B cell (primary cell): ENCODE measurements around the gene PLCG2.

Experiments used
- CTCF ChIP-seq: fragments of 200-600 bp; IDR thresholded peaks from one replicate; pipeline ENCODE4 v1.8.0; 2022; ENCODE audit warnings: antibody characterized with exemption, mild to moderate bottlenecking
- EZH2 ChIP-seq: IDR thresholded peaks from 2 replicates; pipeline ENCODE4 v1.6.1; 2012; ENCODE audit warnings: borderline replicate concordance, low read depth, mild to moderate bottlenecking, moderate library complexity, low read length; ENCODE audit not compliant: insufficient read depth, poor library complexity, severe bottlenecking

DNA sequence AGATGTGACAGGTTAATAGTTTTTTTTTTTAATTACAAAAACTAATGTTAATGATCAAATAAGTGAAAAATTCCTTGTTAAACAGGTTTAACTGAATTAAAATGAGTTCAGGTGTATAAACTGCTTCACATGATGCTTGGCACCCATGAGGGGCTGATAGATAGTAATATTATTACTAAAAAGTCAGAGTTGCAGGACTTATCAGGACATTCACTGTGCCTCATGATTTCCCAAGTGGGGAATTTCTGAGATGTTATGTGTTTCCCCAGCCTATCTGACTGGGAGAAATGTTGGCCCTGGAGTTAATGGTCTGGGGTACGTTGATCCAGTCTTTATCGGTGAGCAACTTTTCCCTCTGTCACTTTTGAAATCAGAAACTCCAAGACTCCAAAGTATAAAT, 102.1 kb downstream of the PLCG2 start:
- TF ChIP-seq CTCF (no peak), EZH2 (no peak)
